Astrocyte (in vitro differentiated cells and primary cell): ENCODE results near the gene EEF1AKMT3. TPM values are rescaled to one million over a fixed set of nuclear protein-coding genes. Genes with fewer than 3 reads are reported as not detected.

Experiments used
- DNase-seq: peaks from one replicate; pipeline ENCODE4 v3.0.0-alpha.2; 2010; ENCODE audit warnings: low read depth
- FAIRE-seq: peaks from 2 replicates; lab custom pipeline; 2011; peaks lifted over from hg19 to GRCh38; lab: Jason Lieb, UNC
- H2AFZ ChIP-seq: 2 replicates; pipeline ENCODE4 v1.6.0; 2012; ENCODE audit warnings: low read depth, low read length, inconsistent platforms
- H3K27ac ChIP-seq: 2 replicates; pipeline ENCODE4 v1.5.1; 2011; ENCODE audit warnings: low read depth, low read length, inconsistent platforms
- H3K27me3 ChIP-seq: 2 replicates; pipeline ENCODE4 v1.6.0; 2011; ENCODE audit warnings: low read length, inconsistent platforms; ENCODE audit not compliant: insufficient read depth
- H3K36me3 ChIP-seq: 2 replicates; pipeline ENCODE4 v1.5.1; 2011; ENCODE audit warnings: low read length, inconsistent platforms; ENCODE audit not compliant: insufficient read depth
- H3K4me1 ChIP-seq: 2 replicates; pipeline ENCODE4 v1.5.1; 2011; ENCODE audit warnings: low read length, inconsistent platforms; ENCODE audit not compliant: insufficient read depth
- H3K4me2 ChIP-seq: 2 replicates; pipeline ENCODE4 v1.6.0; 2012; ENCODE audit warnings: low read length, inconsistent platforms
- H3K4me3 ChIP-seq: 2 replicates; pipeline ENCODE4 v1.5.1; 2011; ENCODE audit warnings: low read depth, mild to moderate bottlenecking, low read length, inconsistent platforms; ENCODE audit not compliant: insufficient read depth
- H3K79me2 ChIP-seq: 2 replicates; pipeline ENCODE4 v1.6.0; 2012; ENCODE audit warnings: mild to moderate bottlenecking, low read length, inconsistent platforms; ENCODE audit not compliant: insufficient read depth
- H3K9ac ChIP-seq: 2 replicates; pipeline ENCODE4 v1.6.0; 2012; ENCODE audit warnings: mild to moderate bottlenecking, low read length, inconsistent platforms
- H3K9me3 ChIP-seq: 2 replicates; pipeline ENCODE4 v1.5.1; 2012; ENCODE audit warnings: low read depth, mild to moderate bottlenecking, low read length, inconsistent platforms; ENCODE audit not compliant: insufficient read depth
- H4K20me1 ChIP-seq: 2 replicates; pipeline ENCODE4 v1.6.0; 2012; ENCODE audit warnings: low read length, inconsistent platforms; ENCODE audit not compliant: insufficient read depth
- H3K27ac Mint-ChIP-seq: one replicate; pipeline ENCODE4 v1.8.0; 2021; ENCODE audit warnings: mild to moderate bottlenecking, mixed read lengths; ENCODE audit not compliant: unreplicated experiment
- H3K27me3 Mint-ChIP-seq: one replicate; pipeline ENCODE4 v1.8.0; 2021; ENCODE audit warnings: low read depth, mixed read lengths; ENCODE audit not compliant: unreplicated experiment
- H3K36me3 Mint-ChIP-seq: one replicate; pipeline ENCODE4 v1.8.0; 2021; ENCODE audit warnings: low read depth, mixed read lengths; ENCODE audit not compliant: unreplicated experiment
- H3K4me1 Mint-ChIP-seq: one replicate; pipeline ENCODE4 v1.8.0; 2021; ENCODE audit warnings: low read depth, mixed read lengths; ENCODE audit not compliant: unreplicated experiment
- H3K4me3 Mint-ChIP-seq: one replicate; pipeline ENCODE4 v1.8.0; 2021; ENCODE audit warnings: mild to moderate bottlenecking, moderate library complexity, mixed read lengths; ENCODE audit not compliant: unreplicated experiment
- H3K9me3 Mint-ChIP-seq: one replicate; pipeline ENCODE4 v1.8.0; 2021; ENCODE audit warnings: mild to moderate bottlenecking, mixed read lengths; ENCODE audit not compliant: unreplicated experiment
- CTCF ChIP-seq: IDR thresholded peaks from 2 replicates; pipeline ENCODE4 v1.5.1; 2011; ENCODE audit warnings: low read depth, mild to moderate bottlenecking, inconsistent platforms, low read length, moderate library complexity; ENCODE audit not compliant: insufficient read depth
- EZH2 ChIP-seq: IDR thresholded peaks from 2 replicates; pipeline ENCODE4 v1.6.1; 2012; ENCODE audit warnings: mild to moderate bottlenecking, low read length, inconsistent platforms; ENCODE audit not compliant: insufficient read depth
- total RNA-seq: library from RNA; stranded (reverse); gene quantifications from 2 replicates; pipeline ENCODE4 v1.2.1, GENCODE V29; 2021

Gene EEF1AKMT3
- total RNA-seq, 1 donor from 2014 or later: 8.1 TPM

GRCh38 chr12:57726884-57727757 lies 45.3 kb upstream of the EEF1AKMT3 start:
- Histone ChIP-seq H3K27me3 (peaks cover 27% of the 10 kb centered on the region), H3K79me2 (no peaks in the 10 kb centered on the region), H3K4me1 (peaks cover 7% of the 10 kb centered on the region), H2AFZ (peak overlapping the region; percentile 97), H3K4me3 (peak overlapping the region; percentile 85), H3K36me3 (no peaks in the 10 kb centered on the region), H3K9ac (peak overlapping the region; percentile 90), H3K27ac (no peak overlapping the region), H3K9me3 (no peaks in the 10 kb centered on the region), H4K20me1 (peaks cover 8% of the 10 kb centered on the region), H3K4me2 (peak overlapping the region; percentile 99)
- H3K36me3 Mint-ChIP-seq: peaks cover 6% of the 10 kb centered on the region
- FAIRE-seq (no peak), DNase-seq (peak; percentile 20)
- peaks cover 77% of the 10 kb centered on the region for H3K27me3 Mint-ChIP-seq
- peak overlapping the region; percentile 73 for H3K4me3 Mint-ChIP-seq
- no peak overlapping the region for H3K27ac Mint-ChIP-seq
- TF ChIP-seq EZH2 (peak; percentile 35), CTCF (no peak)
- no peaks in the 10 kb centered on the region for H3K4me1 Mint-ChIP-seq
- H3K9me3 Mint-ChIP-seq: peaks cover 15% of the 10 kb centered on the region

GRCh38 chr12:57727758-57728395 lies 44.5 kb upstream of the EEF1AKMT3 start:
- H3K27me3 Mint-ChIP-seq: peaks cover 81% of the 10 kb centered on the region

More at GRCh38 chr12:57727758-57728395, 44.5 kb upstream of the EEF1AKMT3 start:
- H3K4me3 Mint-ChIP-seq: peak overlapping the region; percentile 73
- Histone ChIP-seq H2AFZ (no peak overlapping the region), H3K79me2 (no peaks in the 10 kb centered on the region), H3K4me2 (no peak overlapping the region), H3K27ac (no peak overlapping the region), H3K4me3 (no peak overlapping the region), H4K20me1 (peaks cover 8% of the 10 kb centered on the region), H3K36me3 (no peaks in the 10 kb centered on the region), H3K9me3 (no peaks in the 10 kb centered on the region), H3K4me1 (peaks cover 7% of the 10 kb centered on the region), H3K27me3 (peaks cover 27% of the 10 kb centered on the region), H3K9ac (no peak overlapping the region)
- DNase-seq (no peak), FAIRE-seq (no peak)
- peaks cover 16% of the 10 kb centered on the region for H3K9me3 Mint-ChIP-seq
- peak overlapping the region; percentile 41 for H3K27ac Mint-ChIP-seq
- peaks cover 2% of the 10 kb centered on the region for H3K4me1 Mint-ChIP-seq
- H3K36me3 Mint-ChIP-seq: peaks cover 5% of the 10 kb centered on the region
- TF ChIP-seq CTCF (no peak), EZH2 (no peak)
